GM19455 (cell line): ENCODE results near the gene MCUB.
A peak's percentile ranks its signal among the peaks of the same experiment; 100 is the strongest.

Experiments
- ATAC-seq: cut with Tn5 transposase; IDR thresholded peaks from one replicate; pipeline ENCODE4 v1.9.1; 2021; ENCODE audit not compliant: unreplicated experiment

Gene MCUB

GRCh38 chr4:109722357-109722756 lies 162.3 kb downstream of the MCUB start:
- no peak for ATAC-seq

DNA sequence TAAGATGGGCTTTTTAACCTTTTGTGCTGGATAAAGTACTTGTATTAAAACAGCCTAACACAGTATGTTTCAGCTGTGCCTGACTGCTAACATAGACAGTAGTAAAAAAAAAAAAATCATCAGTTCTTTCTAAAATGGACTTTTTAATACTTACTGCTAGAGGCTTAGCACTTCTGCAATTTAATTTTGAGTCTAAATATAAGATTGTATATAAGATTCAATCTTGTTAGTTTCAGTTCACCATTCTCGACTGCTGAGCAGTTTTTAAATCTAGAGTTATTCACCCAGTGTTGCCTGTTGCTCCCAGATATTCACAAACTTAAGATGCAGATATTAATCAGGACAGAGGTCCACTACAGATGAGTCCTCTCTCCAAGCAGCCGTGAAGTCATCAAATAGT lies 163.1 kb downstream of the MCUB start:
- ATAC-seq, result no peak

DNA sequence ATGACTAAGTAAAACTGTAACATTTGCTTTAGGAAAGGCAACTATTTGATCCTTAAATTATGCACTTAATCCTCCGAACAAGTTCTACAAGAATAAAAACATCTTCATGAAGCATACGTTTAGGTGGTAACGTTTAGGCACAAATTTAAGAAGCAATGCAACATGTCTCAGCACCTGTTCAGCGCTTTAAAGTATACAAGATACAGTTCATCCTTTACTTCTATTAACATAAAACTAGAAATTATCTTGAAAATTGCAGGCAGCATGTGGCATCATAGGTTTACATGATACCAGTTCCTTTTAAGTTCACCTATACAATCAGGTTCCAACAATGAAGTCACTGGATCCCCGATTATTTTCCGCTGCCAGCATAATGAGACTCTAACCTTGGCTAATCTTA lies 168.3 kb downstream of the MCUB start:
- ATAC-seq, result no peak

GRCh38 chr4:109729117-109729717 lies 169.2 kb downstream of the MCUB start:
- ATAC-seq, result no peak

DNA sequence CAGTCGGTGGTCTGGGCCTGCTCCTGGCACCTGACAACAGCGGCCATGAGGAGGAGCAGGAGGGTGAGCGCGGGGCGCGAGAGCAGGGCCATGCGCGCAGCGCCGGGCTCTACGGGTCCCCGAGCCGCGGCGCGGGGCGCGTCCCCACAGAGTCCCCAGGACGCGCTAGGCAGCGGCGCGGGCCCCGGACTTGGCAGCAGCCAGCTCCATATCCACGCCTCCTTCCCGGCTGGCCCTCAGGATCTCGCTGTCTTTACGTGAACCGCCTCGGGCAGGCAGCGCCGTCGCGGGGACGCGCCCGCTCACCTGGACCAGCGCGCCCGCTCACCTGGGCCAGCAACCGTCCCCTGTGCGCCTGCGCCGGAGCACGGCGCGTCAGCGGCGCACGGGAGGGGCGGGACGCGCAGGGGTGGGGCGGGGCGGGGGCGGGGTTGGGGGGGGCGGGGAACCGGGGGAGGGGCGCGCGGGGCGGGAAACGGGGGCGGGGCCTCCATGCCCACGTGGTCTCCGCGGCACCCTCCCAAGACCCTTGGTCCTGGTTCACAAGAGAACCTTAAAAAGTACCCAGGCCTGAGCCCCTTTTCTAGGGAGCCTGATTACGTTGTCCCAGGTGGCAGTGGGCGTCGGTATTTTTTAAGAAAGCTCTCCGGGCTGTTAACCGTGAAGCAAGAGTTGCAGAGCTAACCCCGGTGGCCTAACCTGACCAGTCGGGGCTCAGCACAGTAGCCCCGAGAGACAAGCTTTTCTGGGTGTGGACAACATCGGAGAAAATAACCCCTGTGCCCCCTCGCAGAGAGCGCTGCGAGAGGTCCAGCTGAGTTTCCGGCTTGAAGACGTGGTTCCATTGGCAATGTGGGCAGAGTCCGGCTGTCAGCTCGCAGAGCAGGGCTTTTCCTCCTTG lies 169.9 kb downstream of the MCUB start, which contains the start of gene PLA2G12A:
PLA2G12A (minus strand) TSS at position 353 of the 901 bp plus-strand sequence; CDS start at position 92, 261 bp downstream.
- peak; percentile 82 for ATAC-seq

DNA sequence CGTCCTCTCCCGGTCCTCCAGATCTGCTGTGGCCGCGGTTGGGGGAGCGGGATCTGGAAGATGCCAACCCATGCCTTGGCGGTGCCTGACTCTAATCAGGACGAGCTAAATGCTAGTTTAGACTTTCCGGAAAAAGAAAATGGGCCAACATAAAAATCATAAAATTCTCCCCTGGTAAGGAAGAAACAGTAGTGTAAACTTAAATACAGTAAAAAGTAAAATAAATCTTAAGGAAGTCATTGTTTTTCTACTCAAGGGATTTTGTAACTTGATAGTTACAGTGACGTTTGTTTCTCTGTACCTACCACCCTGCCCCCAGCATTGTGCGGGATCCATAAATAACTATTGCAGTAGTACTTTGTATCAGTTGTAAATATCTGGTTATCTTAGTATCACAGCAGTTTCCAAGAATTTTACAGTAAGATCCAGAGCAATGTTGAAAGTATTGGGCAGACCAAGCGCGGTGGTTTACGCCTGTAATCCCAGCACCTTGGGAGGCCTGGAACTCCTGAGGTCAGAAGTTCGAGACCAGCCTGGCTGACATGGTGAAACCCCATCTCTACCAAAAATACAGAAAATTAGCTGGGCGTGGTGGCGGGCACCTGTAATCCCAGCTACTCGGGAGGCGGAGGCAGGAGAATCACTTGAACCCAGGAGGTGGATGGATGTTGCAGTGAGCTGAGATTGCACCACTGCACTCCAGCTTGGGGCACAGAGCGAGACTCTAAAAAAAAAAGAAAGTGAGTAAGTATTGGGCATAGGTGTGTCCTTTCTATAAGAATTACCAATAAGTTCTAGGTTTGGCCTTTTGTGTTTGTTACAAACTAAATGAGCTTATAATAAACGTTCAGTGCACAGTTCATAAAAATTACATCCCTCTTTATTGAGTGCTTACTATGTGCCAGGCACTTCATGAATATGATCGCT lies 170.8 kb downstream of the MCUB start:
- no peak for ATAC-seq

DNA sequence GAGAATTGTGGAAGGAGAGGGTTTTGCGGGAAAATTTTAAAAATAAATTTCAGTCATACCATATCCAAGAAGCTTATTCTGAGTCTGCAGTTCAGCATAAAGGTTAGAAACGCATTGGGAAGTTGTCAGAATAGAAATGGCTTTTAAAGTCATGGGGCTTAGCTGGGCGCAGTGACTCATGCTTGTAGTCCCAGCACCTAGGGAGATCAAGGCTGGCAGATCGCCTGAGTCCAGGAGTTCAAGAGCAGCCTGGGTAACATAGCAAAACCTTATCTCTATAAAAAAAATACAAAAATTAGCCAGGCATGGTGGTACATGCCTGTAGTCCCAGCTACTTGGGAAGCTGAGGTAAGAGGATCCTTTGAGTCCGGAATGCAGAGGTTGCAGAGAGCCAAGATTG lies 173.7 kb downstream of the MCUB start:
- no peak for ATAC-seq

DNA sequence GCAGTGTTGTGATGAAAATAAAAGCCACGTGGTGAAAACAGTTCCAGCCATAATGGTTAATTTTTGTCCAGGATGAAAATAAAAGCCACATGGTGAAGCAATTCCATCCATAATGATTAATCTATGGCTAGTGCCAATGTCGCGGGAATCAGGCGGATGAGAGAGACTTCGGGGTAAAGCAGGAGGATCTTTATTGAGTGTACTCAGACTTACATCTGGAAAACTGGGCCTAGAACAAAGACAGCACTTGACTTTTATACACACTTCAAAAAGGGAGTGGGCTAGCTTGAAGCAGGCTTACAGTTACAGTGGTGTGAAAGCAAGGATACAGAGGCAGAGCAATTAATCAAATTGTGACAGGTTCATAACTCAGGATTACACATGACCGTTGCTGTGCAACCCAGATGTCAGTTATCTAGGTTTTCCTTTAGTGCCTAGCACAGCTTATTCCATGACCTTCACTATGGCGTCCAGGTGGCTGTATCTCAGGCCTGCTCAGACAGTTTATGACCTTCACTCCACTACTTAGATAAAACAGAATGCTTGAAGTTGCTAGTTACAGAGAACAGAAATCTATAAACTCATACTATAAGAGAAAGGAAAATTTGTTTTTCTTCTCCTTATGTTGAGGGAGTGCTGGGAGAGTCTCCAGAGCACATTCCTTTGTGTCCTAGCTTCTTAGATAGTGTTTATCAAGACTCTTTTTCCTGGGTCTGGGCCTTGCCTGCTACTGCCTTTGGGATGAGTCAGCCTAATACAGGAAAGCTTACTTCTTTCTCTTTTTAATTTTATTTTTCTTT lies 175.7 kb downstream of the MCUB start:
- ATAC-seq, result no peak
